Activated T-helper 1 cell treated with anti-CD3 and anti-CD28 coated beads, Interleukin-2, amount 50 U/mL, for 16 hours (primary cell): ENCODE measurements around the gene SIPA1L3.
"Not testable (repeated sequence)": the region's sequence is repeated elsewhere in the genome, so short reads cannot be mapped to it uniquely, and the experiment has no call there.

Experiments
- DNase-seq, 2 donors: peaks; one replicate each; pipeline ENCODE4 v3.0.0-alpha.2; 2020; ENCODE audit warnings: low read depth in 1 of 2, low spot score in 1 of 2

Gene SIPA1L3

GRCh38 chr19:38018694-38019395 is 111.8 kb downstream of the SIPA1L3 start:
- no peak for DNase-seq

GRCh38 chr19:38019396-38019724 is 112.4 kb downstream of the SIPA1L3 start:
- no peak for DNase-seq

- DNase-seq: no peak
These were observed 113.3 kb downstream of the SIPA1L3 start for GRCh38 chr19:38020311-38020710.

GRCh38 chr19:38021352-38021751 is 114.3 kb downstream of the SIPA1L3 start:
- DNase-seq: no peak

- DNase-seq: no peak
These were observed 116.0 kb downstream of the SIPA1L3 start for GRCh38 chr19:38022791-38023670.

- DNase-seq: no peak
These were observed 116.9 kb downstream of the SIPA1L3 start for GRCh38 chr19:38023671-38024541.

GRCh38 chr19:38024992-38025908 is 118.2 kb downstream of the SIPA1L3 start:
- no peak for DNase-seq

GRCh38 chr19:38025909-38026307 is 118.9 kb downstream of the SIPA1L3 start:
- DNase-seq: no peak

- DNase-seq: no peak
These were observed 122.0 kb downstream of the SIPA1L3 start for GRCh38 chr19:38028913-38029510.

GRCh38 chr19:38030001-38030400 is 123.0 kb downstream of the SIPA1L3 start:
- not testable (repeated sequence) for DNase-seq

- no peak for DNase-seq
These were observed 123.8 kb downstream of the SIPA1L3 start for GRCh38 chr19:38030686-38031422.

GRCh38 chr19:38031423-38031770 is 124.4 kb downstream of the SIPA1L3 start:
- DNase-seq: no peak

- no peak for DNase-seq
These were observed 125.1 kb downstream of the SIPA1L3 start for GRCh38 chr19:38032151-38032550.

GRCh38 chr19:38032951-38033350 is 125.9 kb downstream of the SIPA1L3 start:
- DNase-seq: no peak

- DNase-seq: no peak
These were observed 126.9 kb downstream of the SIPA1L3 start for GRCh38 chr19:38033658-38034491.

GRCh38 chr19:38034492-38034860 is 127.5 kb downstream of the SIPA1L3 start:
- DNase-seq: no peak

GRCh38 chr19:38035515-38036495 is 128.8 kb downstream of the SIPA1L3 start:
- no peak for DNase-seq
